Raji (cell line): ENCODE data around the gene BACH2.

Experiments
- POLR2A ChIP-seq: IDR thresholded peaks from 2 replicates; pipeline ENCODE4 v1.6.1; 2011; ENCODE audit warnings: low read depth, low read length, control low read depth; ENCODE audit not compliant: insufficient read depth

BACH2 gene

GRCh38 chr6:90217506-90218127 is 79.0 kb downstream of the BACH2 start:
- no peak for TF ChIP-seq POLR2A

DNA sequence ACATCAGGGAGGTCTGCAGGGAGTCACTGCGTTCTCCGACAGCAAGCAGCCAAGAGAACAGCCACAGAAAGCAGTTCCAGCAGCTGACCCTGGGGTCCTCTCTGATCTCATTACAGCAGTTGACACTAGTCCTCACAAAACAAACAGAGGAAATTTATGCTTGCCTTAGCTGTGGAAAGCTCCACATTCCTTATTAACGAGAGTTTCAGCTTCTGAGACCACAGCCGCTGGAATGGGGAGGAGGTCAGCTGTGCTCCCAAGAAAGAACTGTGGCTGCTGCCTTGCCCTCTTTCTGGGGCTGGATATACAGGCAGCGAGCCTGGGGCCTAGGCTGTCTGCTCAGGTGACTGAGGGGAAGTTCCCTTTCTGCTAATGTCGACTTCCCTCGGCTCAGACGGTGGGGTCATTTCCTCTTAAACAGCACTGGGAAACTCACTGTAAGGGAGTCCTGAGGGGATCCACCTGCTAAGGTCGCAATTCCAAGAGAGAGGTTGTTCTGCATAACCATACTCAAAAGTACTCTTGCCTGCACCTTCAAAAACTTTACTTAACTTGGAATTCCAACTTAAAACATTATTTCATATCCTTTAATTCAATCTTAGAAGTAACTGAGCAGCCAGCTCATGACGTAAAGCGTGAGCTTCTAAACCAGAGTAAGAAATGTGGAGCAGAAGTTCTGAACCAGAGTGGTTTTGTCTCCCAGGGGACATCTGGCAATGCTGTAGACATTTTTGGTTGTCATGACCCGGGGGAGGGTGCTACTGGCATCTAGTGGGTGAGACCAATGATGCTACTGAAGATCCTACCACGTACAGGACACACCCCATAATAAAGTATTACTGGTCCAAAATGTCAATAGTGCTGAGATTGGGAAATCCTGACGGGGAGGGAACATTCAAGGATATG is 80.3 kb downstream of the BACH2 start:
- TF ChIP-seq POLR2A: no peak

GRCh38 chr6:90214966-90215365 is 81.7 kb downstream of the BACH2 start:
- TF ChIP-seq POLR2A: no peak

DNA sequence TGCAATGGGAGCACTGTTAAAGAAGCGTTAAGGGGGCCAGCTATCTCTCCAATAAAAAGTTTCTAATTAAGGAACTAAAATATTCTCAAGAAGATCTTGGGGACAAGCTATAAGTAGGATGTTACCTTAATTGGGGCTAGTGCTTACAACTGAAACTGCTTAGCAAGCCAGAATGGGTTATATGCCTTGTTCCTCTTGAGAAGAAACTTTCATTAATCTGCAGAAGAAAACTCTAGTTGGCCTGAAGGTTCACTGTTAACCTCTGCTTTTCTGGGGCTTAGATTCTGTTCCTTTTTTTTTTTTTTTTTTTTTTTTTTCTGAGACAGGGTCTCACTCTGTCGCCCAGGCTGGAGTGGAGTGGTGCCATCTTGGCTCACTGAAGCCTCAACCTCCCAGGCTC is 82.2 kb downstream of the BACH2 start:
- TF ChIP-seq POLR2A: no peak

DNA sequence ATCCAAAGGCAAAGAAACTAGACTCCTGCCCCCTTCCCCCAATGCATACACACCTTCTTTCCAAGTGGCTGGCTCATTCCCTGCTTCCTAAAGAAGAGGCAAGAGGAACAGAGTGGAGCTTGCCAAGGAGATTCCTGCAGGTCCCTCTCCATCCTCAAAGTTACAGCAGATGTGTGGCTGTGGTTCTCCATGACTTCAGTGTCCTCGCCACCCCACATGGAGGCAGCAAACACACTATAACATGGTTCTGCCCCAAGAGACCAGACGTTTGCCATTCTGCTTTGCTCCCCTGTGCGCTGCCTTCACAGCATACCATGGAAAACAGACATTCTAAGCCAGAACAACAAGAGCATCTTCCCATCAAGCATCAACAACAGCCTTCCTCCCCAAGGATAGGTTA is 84.4 kb downstream of the BACH2 start:
- TF ChIP-seq POLR2A: no peak

DNA sequence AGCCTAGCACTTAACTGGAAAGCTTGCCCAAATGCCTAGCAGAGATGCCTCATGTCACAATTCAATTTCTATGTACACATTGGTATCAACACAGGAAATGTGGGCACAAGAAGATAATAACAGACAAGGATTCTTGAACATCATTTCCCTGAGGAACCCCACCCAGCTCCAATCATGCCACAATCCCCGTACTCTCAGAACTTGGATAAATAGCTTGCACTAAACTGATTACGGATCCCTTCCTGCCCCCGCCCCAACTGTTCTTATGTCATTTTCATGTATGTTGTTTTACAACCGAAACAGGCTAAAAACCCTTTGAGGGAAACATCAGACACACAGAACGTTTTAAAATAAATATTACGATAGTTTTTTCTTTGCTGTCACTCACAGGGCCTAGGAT is 87.1 kb downstream of the BACH2 start:
- no peak for TF ChIP-seq POLR2A

DNA sequence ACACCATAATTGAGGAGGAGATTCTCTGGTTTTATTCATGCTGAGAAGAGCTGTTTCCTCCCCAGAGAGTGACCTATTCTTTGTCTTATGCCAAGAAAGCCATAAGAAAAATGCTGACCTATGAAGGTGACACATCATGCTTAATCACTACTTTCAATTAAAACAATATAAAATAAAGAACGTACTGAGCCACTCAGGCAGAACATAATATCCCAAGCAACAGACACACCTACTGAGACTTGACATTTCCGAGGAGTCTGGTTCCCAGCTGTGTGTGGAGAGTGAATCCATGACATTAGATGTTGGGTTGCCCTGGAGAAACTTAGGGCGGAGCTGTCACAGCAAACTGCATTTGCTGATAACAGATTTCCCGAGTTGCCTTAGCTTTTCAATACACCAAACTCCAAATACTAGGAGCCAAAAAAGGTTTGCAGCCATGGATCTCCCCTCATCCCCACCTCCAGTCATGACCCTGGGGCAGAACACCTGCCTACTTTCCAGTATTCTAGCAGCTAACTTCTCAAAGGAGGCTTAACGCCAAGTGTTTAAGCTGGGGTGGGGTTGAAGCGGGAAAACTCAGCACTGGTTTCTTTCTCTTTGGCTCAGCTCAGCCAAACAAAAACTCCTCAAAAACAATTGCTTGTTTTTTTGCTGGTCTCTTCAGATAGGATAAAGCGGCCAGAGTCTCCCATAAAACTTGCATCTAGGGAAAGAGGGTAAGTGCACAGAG is 92.2 kb downstream of the BACH2 start:
- TF ChIP-seq POLR2A: no peak

DNA sequence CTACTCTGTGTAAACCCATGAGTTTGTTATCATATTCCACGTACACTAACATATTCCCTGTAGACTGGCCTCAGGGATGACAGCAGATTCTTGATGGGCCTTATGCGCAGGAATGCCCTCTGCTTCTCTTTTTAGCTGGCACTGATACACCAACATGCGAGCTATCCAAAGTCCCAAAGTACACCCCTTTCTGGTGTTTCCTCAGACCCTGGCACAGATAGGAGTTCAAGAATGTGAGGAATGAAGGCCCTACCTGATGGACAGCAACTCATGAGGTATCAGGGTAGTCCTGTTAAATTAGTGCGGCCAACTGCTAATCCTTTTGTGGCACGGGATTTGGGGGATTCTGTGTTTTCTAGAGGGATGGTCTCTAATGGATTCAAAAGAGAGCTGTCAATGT is 93.0 kb downstream of the BACH2 start:
- no peak for TF ChIP-seq POLR2A

DNA sequence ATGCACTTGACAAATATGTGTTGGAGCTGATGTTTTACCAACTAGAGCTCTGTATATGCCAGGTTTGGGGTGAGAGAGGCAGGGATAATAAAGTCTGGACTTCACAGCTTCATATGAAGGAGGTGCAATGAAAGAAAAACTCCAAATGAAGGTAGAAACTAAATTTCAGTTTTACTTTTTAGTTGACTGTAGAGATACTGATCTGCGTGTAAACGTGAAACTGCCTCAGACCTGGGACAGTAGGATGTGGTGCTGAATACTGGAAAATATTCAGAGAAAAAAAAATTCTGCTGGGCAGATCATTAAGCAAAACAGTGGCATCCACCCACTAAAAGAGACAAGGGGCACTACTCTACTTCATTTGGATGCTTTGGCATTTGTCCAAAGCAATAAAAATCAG is 94.5 kb downstream of the BACH2 start:
- no peak for TF ChIP-seq POLR2A

- no peak for TF ChIP-seq POLR2A
These were observed 96.7 kb downstream of the BACH2 start for GRCh38 chr6:90199900-90200299.

GRCh38 chr6:90198758-90199425 is 97.8 kb downstream of the BACH2 start:
- TF ChIP-seq POLR2A: no peak

DNA sequence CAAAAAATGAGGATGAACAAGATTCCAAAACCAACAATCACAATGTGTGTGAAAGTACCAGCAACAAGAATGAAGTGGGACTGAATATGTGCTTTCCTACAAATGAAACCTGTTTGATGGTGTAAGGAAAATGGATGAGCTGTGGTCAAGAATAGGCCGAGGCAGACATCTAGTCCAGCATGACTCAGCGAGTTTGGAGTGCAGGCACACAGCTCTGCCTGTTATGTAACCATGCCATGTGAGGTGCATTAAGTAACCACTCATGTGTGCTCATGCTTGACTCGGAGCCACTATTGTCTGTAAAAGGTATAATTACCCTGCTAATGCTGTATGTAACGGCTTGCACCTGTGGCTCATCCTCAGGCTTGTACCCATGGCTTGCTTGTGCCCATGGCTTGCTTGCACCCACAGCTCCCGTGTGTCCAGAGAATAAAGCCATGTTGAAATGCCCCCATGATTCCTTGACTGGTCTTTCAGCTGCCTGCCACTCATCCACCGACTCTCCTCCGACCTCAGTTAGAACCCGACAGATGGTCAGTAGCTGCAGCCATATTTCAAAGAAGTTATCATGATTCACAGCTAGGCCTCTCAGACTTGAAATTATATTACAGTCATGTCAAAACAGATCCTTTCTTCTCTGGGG is 98.7 kb downstream of the BACH2 start:
- no peak for TF ChIP-seq POLR2A

DNA sequence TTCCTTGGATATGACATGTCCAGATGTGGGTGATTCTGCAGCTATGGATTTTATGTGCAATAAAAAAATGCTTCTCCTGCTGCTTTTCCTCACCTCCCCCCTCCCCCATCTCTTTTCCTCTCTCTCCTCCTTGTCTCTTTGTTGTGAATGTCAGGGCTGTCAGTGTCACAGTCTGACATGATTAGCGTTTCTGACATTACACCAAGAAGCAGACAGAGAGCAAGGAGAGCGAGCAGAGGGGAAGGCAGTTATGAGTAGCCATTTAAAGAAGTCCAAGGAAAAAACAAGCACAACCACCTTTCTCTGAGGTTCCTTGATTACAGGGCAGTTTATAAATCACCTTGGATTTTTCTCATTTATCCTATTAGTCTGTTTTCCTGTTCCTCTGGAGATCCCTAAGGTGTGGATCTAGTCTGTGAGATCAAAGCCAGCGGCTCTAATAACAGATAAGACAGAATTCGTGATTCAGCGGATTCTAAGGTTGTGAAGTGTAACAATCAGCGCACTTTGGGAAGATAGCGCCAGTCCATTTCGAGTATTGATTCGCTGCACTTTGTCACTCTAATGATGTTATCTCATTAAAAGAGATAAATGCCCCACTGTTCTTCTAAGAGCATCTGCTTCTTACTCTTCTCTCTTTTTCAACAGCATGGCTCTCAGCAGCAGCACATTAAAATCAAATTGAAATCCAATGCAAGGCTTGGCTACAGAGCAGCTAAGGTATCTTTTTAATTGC is 101.4 kb downstream of the BACH2 start:
- TF ChIP-seq POLR2A: no peak

- TF ChIP-seq POLR2A: no peak
These were observed 102.2 kb downstream of the BACH2 start for GRCh38 chr6:90194371-90194841.
